Upper lobe of left lung (tissue), 4 donors: ENCODE results near the gene SARDH.

Source experiments
- POLR2A ChIP-seq, 4 donors: fragments of 450-650 bp; IDR thresholded peaks; one replicate each; pipeline ENCODE4 v1.5.1; 2016 to 2017; ENCODE audit warnings: antibody characterized with exemption in 4 of 4, mild to moderate bottlenecking in 2 of 4
- TF ChIP-seq, protein P1 (sequence below), 6 experiments: fragments of 450-650 bp in 4 of 6; fragments of 200-600 bp in 2 of 6; sonication (generic) in 2 of 6; IDR thresholded peaks; one replicate each; pipeline ENCODE4 v1.5.1; 2016 to 2019; ENCODE audit warnings: antibody characterized with exemption in 6 of 6

DNA sequence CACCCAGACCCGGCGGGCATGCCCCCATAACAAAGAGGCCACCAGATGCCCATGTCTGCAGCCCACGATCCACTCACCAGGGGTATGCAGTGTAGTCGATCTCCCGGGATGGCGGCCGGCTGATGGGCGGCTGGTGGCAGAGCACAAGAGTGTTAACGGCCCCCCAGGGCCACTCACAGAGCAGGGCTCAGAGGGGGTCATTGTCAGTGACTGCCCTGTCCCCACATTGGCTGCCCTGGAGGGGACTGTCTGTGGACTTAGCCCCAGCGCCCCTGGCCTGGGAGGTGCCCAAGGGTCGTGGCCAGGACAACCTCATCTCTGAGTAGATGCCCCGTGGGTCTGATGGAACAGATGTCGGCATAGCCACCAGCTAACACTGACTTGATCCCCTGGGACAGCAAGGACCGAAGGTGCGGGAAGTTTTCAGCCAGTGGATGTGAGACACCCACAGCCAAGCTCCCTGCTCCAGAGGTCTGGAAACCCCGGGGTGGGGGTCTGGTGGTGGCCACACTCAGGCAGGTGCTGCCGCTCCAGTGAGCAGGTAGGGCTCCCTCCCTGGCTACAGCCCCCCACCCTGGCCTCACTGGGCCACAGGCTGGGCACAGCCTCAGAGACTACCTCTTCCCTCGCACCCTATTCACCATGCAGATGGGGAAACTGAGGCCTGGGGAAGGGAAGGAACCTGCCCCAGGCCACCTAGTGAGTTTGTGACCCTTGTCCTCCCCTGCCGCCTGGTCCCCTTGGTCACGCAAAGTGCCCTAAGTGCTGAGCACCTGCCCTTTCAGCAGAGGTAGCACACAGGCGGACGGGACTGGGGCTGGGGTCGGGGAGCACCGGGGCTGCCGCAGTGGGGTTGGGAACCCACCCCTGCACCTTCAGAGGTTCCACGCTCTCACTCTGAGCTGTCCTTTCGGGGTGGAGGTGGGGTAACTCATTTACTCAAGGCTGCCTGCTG is 38.1 kb upstream of the SARDH start:
- TF ChIP-seq, protein P1, sequence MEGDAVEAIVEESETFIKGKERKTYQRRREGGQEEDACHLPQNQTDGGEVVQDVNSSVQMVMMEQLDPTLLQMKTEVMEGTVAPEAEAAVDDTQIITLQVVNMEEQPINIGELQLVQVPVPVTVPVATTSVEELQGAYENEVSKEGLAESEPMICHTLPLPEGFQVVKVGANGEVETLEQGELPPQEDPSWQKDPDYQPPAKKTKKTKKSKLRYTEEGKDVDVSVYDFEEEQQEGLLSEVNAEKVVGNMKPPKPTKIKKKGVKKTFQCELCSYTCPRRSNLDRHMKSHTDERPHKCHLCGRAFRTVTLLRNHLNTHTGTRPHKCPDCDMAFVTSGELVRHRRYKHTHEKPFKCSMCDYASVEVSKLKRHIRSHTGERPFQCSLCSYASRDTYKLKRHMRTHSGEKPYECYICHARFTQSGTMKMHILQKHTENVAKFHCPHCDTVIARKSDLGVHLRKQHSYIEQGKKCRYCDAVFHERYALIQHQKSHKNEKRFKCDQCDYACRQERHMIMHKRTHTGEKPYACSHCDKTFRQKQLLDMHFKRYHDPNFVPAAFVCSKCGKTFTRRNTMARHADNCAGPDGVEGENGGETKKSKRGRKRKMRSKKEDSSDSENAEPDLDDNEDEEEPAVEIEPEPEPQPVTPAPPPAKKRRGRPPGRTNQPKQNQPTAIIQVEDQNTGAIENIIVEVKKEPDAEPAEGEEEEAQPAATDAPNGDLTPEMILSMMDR (IDR thresholded peaks at IDR 0.05) = no peak
- no peak for TF ChIP-seq POLR2A (IDR thresholded peaks at IDR 0.05)
